HCT116 (cell line): ENCODE measurements around the gene NMS.

Source experiments
- ELF1 ChIP-seq: IDR thresholded peaks from 2 replicates; pipeline ENCODE4 v1.6.1; 2012; ENCODE audit warnings: low read depth, borderline replicate concordance
- EZH2 ChIP-seq: fragments of 200-600 bp; sonication (generic); IDR thresholded peaks from 2 replicates; pipeline ENCODE4 v1.6.1; 2017; ENCODE audit warnings: antibody characterized with exemption, mixed run types
- EZH2phosphoT487 ChIP-seq: fragments of 200-600 bp; IDR thresholded peaks from 2 replicates; pipeline ENCODE4 v1.6.1; 2018; ENCODE audit warnings: antibody characterized with exemption, borderline replicate concordance
- JUND ChIP-seq: IDR thresholded peaks from 2 replicates; pipeline ENCODE4 v1.6.1; 2012
- POLR2A ChIP-seq: IDR thresholded peaks from 2 replicates; pipeline ENCODE4 v1.7.0; 2011; ENCODE audit warnings: borderline replicate concordance; ENCODE audit not compliant: insufficient read depth, insufficient read length; ENCODE audit errors: extremely low read depth
- POLR2AphosphoS5 ChIP-seq: IDR thresholded peaks from 2 replicates; pipeline ENCODE4 v1.6.1; 2011; ENCODE audit warnings: mild to moderate bottlenecking, low read depth, low read length, moderate library complexity
- RAD21 ChIP-seq: IDR thresholded peaks from 2 replicates; pipeline ENCODE4 v1.6.1; 2012; ENCODE audit warnings: low read depth, mild to moderate bottlenecking
- REST ChIP-seq: IDR thresholded peaks from 2 replicates; pipeline ENCODE4 v1.6.1; 2012; ENCODE audit warnings: low read depth
- SP1 ChIP-seq: IDR thresholded peaks from 2 replicates; pipeline ENCODE4 v1.6.1; 2012; ENCODE audit warnings: low read depth
- YY1 ChIP-seq: IDR thresholded peaks from 2 replicates; pipeline ENCODE4 v1.6.1; 2011; ENCODE audit warnings: low read length, low read depth, moderate library complexity, mild to moderate bottlenecking; ENCODE audit not compliant: insufficient replicate concordance; ENCODE audit errors: extremely low read depth
- ZFX ChIP-seq: fragments of 450-650 bp; IDR thresholded peaks from 2 replicates; pipeline ENCODE4 v1.6.1; 2017
- TF ChIP-seq, protein P1 (sequence below), 3 experiments: fragments of 200-600 bp in 1 of 3; sonication (generic) in 1 of 3; IDR thresholded peaks in 2 of 3; conservative IDR thresholded peaks in 1 of 3; 2 replicates each; pipeline ENCODE4 v1.5.1; 2012 to 2017; ENCODE audit warnings: low read depth in 2 of 3, low read length in 2 of 3, antibody characterized with exemption in 1 of 3, borderline replicate concordance in 1 of 3, control low read depth in 1 of 3, mild to moderate bottlenecking in 1 of 3, mixed read lengths in 1 of 3, mixed run types in 1 of 3, moderate library complexity in 1 of 3; ENCODE audit not compliant: insufficient read depth in 1 of 3

DNA sequence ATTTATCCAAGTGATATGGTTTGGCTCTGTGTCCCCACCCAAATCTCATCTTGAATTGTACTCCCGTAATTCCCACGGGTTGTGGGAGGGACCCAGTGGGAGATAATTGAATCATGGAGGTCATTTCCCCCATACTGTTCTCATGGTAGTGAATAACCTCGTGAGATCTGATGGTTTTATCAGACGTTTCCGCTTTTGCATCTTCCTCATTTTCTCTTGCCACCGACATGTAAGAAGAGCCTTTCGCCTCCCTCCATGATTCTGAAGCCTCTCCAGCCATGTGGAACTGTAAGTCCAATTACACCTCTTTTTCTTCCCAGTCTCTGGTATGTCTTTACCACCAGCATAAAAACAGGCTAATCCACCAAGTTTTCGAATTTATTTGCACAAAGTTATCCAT, 32.5 kb upstream of the NMS start:
- TF ChIP-seq EZH2 (no peak), JUND (no peak), POLR2A (no peak), YY1 (no peak), REST (no peak), RAD21 (no peak), POLR2AphosphoS5 (no peak), ZFX (no peak), EZH2phosphoT487 (no peak), SP1 (no peak), ELF1 (no peak)
- TF ChIP-seq, protein P1, sequence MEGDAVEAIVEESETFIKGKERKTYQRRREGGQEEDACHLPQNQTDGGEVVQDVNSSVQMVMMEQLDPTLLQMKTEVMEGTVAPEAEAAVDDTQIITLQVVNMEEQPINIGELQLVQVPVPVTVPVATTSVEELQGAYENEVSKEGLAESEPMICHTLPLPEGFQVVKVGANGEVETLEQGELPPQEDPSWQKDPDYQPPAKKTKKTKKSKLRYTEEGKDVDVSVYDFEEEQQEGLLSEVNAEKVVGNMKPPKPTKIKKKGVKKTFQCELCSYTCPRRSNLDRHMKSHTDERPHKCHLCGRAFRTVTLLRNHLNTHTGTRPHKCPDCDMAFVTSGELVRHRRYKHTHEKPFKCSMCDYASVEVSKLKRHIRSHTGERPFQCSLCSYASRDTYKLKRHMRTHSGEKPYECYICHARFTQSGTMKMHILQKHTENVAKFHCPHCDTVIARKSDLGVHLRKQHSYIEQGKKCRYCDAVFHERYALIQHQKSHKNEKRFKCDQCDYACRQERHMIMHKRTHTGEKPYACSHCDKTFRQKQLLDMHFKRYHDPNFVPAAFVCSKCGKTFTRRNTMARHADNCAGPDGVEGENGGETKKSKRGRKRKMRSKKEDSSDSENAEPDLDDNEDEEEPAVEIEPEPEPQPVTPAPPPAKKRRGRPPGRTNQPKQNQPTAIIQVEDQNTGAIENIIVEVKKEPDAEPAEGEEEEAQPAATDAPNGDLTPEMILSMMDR (IDR thresholded peaks at IDR 0.05 in 2 of 3, conservative IDR thresholded peaks at IDR 0.05 in 1 of 3; ENCODE audit: borderline replicate concordance in 1 of 3, insufficient read depth in 1 of 3, low read depth in 2 of 3, low read length in 2 of 3), result no peak
